OCI-LY7 (cell line): ENCODE measurements around the gene CALD1. TPM values are rescaled to one million over a fixed set of nuclear protein-coding genes. Genes with fewer than 3 reads are reported as not detected.

Experiments
- BruUV-seq: library from RNA; stranded (reverse); fragments of 400-500 nt; replicated peaks from 2 replicates; lab custom pipeline; 2021; lab: Mats Ljungman, UMichigan
- CTCF ChIA-PET: fragments of 300-600 bp; sonication (Branson Sonifier 250); formaldehyde crosslinking; loops from one replicate; lab custom pipeline; 2022; ENCODE audit warnings: antibody characterized with exemption; ENCODE audit not compliant: unreplicated experiment; lab: Charles Lee
- POLR2A ChIA-PET: fragments of 300-600 bp; sonication (Branson Sonifier 250); formaldehyde crosslinking; loops from one replicate; lab custom pipeline; 2022; ENCODE audit warnings: antibody characterized with exemption; lab: Charles Lee
- DNase-seq: peaks from one replicate; pipeline ENCODE4 v3.0.0-alpha.2; 2015; ENCODE audit warnings: low spot score
- H2AFZ ChIP-seq: fragments of 200-600 bp; sonication (generic), shearing (Covaris generic); 2 replicates; pipeline ENCODE4 v1.6.1; 2014; ENCODE audit warnings: mild to moderate bottlenecking, antibody characterized with exemption, low read length, moderate library complexity
- H3K27ac ChIP-seq: fragments of 200-600 bp; sonication (generic); 2 replicates; pipeline ENCODE4 v1.5.1; 2014; ENCODE audit warnings: mixed run types, low read depth, mild to moderate bottlenecking, moderate library complexity, low read length, inconsistent platforms; ENCODE audit not compliant: poor library complexity, severe bottlenecking
- H3K36me3 ChIP-seq: fragments of 200-600 bp; sonication (generic); 2 replicates; pipeline ENCODE4 v1.6.1; 2014; ENCODE audit warnings: mild to moderate bottlenecking, antibody characterized with exemption, low read length, moderate library complexity, mixed read lengths; ENCODE audit not compliant: insufficient read depth
- H3K4me1 ChIP-seq: fragments of 200-600 bp; sonication (generic); 2 replicates; pipeline ENCODE4 v1.5.1; 2014; ENCODE audit warnings: mild to moderate bottlenecking, low read length; ENCODE audit not compliant: insufficient read depth, poor library complexity, severe bottlenecking
- H3K4me2 ChIP-seq: fragments of 200-600 bp; sonication (generic); 2 replicates; pipeline ENCODE4 v1.6.1; 2014; ENCODE audit warnings: mild to moderate bottlenecking, low read length
- H3K4me3 ChIP-seq: fragments of 200-600 bp; sonication (generic); 2 replicates; pipeline ENCODE4 v1.5.1; 2014; ENCODE audit warnings: mild to moderate bottlenecking, low read depth, low read length; ENCODE audit not compliant: poor library complexity, severe bottlenecking
- H3K79me2 ChIP-seq: fragments of 200-600 bp; sonication (generic); 2 replicates; pipeline ENCODE4 v1.6.1; 2016; ENCODE audit warnings: low read depth, mild to moderate bottlenecking, low read length, moderate library complexity, mixed read lengths; ENCODE audit not compliant: insufficient read depth
- H3K9me2 ChIP-seq: fragments of 200-600 bp; sonication (generic); 2 replicates; pipeline ENCODE4 v1.6.1; 2016; ENCODE audit warnings: mild to moderate bottlenecking, low read length, mixed read lengths; ENCODE audit not compliant: insufficient read depth
- H3K9me3 ChIP-seq: fragments of 200-600 bp; sonication (generic); 2 replicates; pipeline ENCODE4 v1.6.1; 2014; ENCODE audit warnings: mild to moderate bottlenecking, mixed run types, low read length, mixed read lengths
- H4K20me1 ChIP-seq: fragments of 200-600 bp; sonication (generic); 2 replicates; pipeline ENCODE4 v1.6.1; 2014; ENCODE audit warnings: mild to moderate bottlenecking, antibody characterized with exemption, low read length, moderate library complexity, mixed read lengths; ENCODE audit not compliant: insufficient read depth
- EZH2phosphoT487 ChIP-seq: fragments of 200-600 bp; sonication (generic); IDR thresholded peaks from 2 replicates; pipeline ENCODE4 v1.6.1; 2018; ENCODE audit warnings: low read depth, borderline replicate concordance, mild to moderate bottlenecking, mixed run types, antibody characterized with exemption, low read length, moderate library complexity, mixed read lengths
- intact Hi-C: fragments of 100-400 bp; cut with micrococcal nuclease; formaldehyde crosslinking; loops from one replicate; pipeline ENCODE4 v1.10.0; 2022; ENCODE audit not compliant: unreplicated experiment
- total RNA-seq, 2 experiments: library from RNA; depleted of rRNA in 1 of 2; stranded (reverse); fragments of >200 nt in 1 of 2; shearing (Covaris generic) in 1 of 2; gene quantifications; 2 replicates each; pipeline ENCODE4 v1.2.3, GENCODE V29; 2014 to 2022
- TF ChIP-seq, protein P1 (sequence below): fragments of 200-600 bp; sonication (generic); conservative IDR thresholded peaks from 2 replicates; pipeline ENCODE4 v1.5.1; 2014; ENCODE audit warnings: mild to moderate bottlenecking, antibody characterized with exemption, low read length, moderate library complexity, mixed read lengths

CALD1 gene
- total RNA-seq, 2 experiments from 2014 or later: 0.25 to 0.49 TPM

DNA sequence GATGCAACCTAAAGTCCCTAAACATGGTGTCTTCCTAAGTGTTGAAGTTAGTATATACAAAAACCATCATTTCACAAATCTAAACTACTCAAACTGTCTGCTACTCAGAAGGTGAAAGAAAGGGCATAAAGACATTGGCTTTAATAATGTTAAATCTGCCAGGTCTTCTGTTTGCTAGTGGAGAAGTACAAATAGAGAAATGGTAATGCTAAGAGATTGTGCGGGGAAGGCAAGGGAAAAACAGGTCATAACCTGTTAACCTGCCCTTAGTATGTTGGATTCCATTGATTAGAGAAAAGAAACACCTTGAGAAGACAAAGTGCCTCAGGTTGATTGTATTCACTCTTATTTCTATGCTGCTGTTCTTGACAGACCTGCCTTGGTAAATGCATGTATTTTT lies 80.3 kb downstream of the CALD1 start:
- ChIA-PET POLR2A (interaction anchor here (0.7 kb wide), 1 partner anchor 136 kb away, joined by 3 read pairs; no protein-coding TSS in a partner anchor), CTCF (no interaction called here)
- Histone ChIP-seq H3K36me3 (no peaks in the 10 kb centered on the region), H3K4me1 (peaks cover 3% of the 10 kb centered on the region), H3K4me2 (no peak overlapping the region), H4K20me1 (no peaks in the 10 kb centered on the region), H3K9me2 (no peaks in the 10 kb centered on the region), H3K9me3 (no peaks in the 10 kb centered on the region), H2AFZ (no peak overlapping the region), H3K4me3 (no peak overlapping the region), H3K79me2 (no peaks in the 10 kb centered on the region), H3K27ac (no peak overlapping the region)
- intact Hi-C loops: loop anchor here (5.0 kb wide), 1 partner anchor 83 kb away; no protein-coding TSS in a partner anchor
- BruUV-seq: no TSS peak
- TF ChIP-seq EZH2phosphoT487: no peak
- TF ChIP-seq, protein P1, sequence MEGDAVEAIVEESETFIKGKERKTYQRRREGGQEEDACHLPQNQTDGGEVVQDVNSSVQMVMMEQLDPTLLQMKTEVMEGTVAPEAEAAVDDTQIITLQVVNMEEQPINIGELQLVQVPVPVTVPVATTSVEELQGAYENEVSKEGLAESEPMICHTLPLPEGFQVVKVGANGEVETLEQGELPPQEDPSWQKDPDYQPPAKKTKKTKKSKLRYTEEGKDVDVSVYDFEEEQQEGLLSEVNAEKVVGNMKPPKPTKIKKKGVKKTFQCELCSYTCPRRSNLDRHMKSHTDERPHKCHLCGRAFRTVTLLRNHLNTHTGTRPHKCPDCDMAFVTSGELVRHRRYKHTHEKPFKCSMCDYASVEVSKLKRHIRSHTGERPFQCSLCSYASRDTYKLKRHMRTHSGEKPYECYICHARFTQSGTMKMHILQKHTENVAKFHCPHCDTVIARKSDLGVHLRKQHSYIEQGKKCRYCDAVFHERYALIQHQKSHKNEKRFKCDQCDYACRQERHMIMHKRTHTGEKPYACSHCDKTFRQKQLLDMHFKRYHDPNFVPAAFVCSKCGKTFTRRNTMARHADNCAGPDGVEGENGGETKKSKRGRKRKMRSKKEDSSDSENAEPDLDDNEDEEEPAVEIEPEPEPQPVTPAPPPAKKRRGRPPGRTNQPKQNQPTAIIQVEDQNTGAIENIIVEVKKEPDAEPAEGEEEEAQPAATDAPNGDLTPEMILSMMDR: no peak
- no peak for DNase-seq

DNA sequence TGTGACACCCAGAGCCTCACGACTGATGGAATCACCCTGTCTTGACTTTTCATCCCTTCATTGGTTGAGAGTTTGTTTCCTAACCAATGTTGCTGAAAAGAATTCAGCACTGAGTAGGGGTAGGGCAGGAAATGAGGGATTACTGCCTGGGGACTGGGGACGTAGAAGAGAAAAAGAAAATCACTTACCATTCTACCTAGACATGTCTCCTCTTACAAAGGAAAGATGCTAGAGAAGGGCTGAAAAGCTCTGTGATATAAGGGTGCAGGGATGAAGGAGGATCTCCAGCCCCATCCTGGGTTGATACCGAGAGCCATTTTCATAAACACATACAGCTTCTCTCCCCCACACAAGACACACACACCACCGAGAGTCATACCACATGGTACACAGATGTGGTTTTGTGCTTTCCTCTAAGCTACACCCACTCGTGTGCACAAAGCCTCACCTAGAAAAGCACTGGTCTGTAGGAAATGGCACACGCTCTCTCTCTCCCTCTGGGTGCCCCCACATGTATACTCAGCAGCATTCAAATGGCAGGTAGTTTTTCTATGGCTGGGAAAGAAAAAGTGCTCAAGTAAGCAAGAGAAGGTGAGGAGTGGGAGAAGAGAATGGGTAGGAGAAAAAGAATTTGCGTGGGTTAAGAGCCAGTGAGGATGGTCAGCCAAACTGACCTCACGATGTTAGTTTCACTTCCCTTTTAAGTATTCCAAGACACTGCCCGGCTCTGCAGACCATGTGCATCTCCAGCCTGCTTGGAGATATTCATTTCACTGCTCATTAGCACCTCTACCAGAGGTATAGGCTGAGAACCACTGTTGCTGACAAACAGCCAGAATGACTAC lies 85.8 kb downstream of the CALD1 start:
- intact Hi-C loops: no loop called here
- Histone ChIP-seq H4K20me1 (no peaks in the 10 kb centered on the region), H3K9me2 (no peaks in the 10 kb centered on the region), H3K36me3 (no peaks in the 10 kb centered on the region), H3K9me3 (no peaks in the 10 kb centered on the region), H3K4me3 (no peak overlapping the region), H3K4me2 (no peak overlapping the region), H3K79me2 (no peaks in the 10 kb centered on the region), H2AFZ (no peak overlapping the region), H3K27ac (no peak overlapping the region), H3K4me1 (no peaks in the 10 kb centered on the region)
- ChIA-PET POLR2A (interaction anchor here (0.6 kb wide), 1 partner anchor 169 kb away, joined by 7 read pairs; no protein-coding TSS in a partner anchor), CTCF (no interaction called here)
- no TSS peak for BruUV-seq
- TF ChIP-seq, protein P1: no peak
- no peak for TF ChIP-seq EZH2phosphoT487
- DNase-seq: no peak

- no peaks in the 10 kb centered on the region for H3K79me2 ChIP-seq
- H3K36me3 ChIP-seq: no peaks in the 10 kb centered on the region
- POLR2A ChIA-PET: interaction anchor here (0.7 kb wide), 1 partner anchor 627 kb away, joined by 3 read pairs; no protein-coding TSS in a partner anchor
- intact Hi-C loops: no loop called here
- CTCF ChIA-PET: no interaction called here
- H3K9me3 ChIP-seq: no peaks in the 10 kb centered on the region
- no peak overlapping the region for H3K4me3 ChIP-seq
- no peak overlapping the region for H3K4me2 ChIP-seq
- H3K27ac ChIP-seq: no peak overlapping the region
- BruUV-seq: no TSS peak
- DNase-seq: no peak
- no peak overlapping the region for H2AFZ ChIP-seq
- TF ChIP-seq, protein P1: no peak
- no peak for TF ChIP-seq EZH2phosphoT487
- no peaks in the 10 kb centered on the region for H4K20me1 ChIP-seq
- no peaks in the 10 kb centered on the region for H3K9me2 ChIP-seq
- H3K4me1 ChIP-seq: no peaks in the 10 kb centered on the region
Observed at GRCh38 chr7:134866617-134867016, 87.2 kb downstream of the CALD1 start.
